PC-3 (cell line): Measurements from ENCODE around the gene SLC15A1. TPM values are rescaled to one million over a fixed set of nuclear protein-coding genes. Genes with fewer than 3 reads are reported as not detected.

Source experiments
- ATAC-seq: fragments of 200-7000 bp; cut with Tn5 transposase; 2 replicates; pipeline ENCODE4 v1.9.1; 2020; ENCODE audit warnings: mild to moderate bottlenecking, moderate library complexity
- BruUV-seq: library from RNA; stranded (reverse); fragments of 400-500 nt; replicated peaks from 2 replicates; lab custom pipeline; 2021; lab: Mats Ljungman, UMichigan
- CTCF ChIA-PET: fragments of 300-600 bp; sonication (Branson Sonifier 250); formaldehyde crosslinking; loops from one replicate; lab custom pipeline; 2022; ENCODE audit warnings: antibody characterized with exemption; lab: Charles Lee
- POLR2A ChIA-PET: fragments of 300-600 bp; sonication (Branson Sonifier 250); formaldehyde crosslinking; loops from one replicate; lab custom pipeline; 2022; ENCODE audit warnings: antibody characterized with exemption; ENCODE audit not compliant: unreplicated experiment; lab: Charles Lee
- DNase-seq: peaks from one replicate; pipeline ENCODE4 v3.0.0-alpha.2; 2015
- H2AFZ ChIP-seq: fragments of 300-600 bp; sonication (generic); 2 replicates; pipeline ENCODE4 v1.6.0; 2016; ENCODE audit warnings: antibody characterized with exemption, low read length
- H3F3A ChIP-seq: fragments of 300-600 bp; sonication (generic); one replicate; pipeline ENCODE4 v1.6.0; 2017; ENCODE audit warnings: antibody characterized with exemption, low read length, control low read depth, mild to moderate bottlenecking; ENCODE audit not compliant: unreplicated experiment
- H3K27ac ChIP-seq: fragments of 300-600 bp; sonication (generic); 2 replicates; pipeline ENCODE4 v1.5.1; 2016; ENCODE audit warnings: mild to moderate bottlenecking, low read length
- H3K27me3 ChIP-seq: fragments of 300-600 bp; sonication (generic); 2 replicates; pipeline ENCODE4 v1.6.1; 2016; ENCODE audit warnings: low read length, mixed read lengths
- H3K36me3 ChIP-seq: fragments of 300-600 bp; sonication (generic); 2 replicates; pipeline ENCODE4 v1.6.1; 2016; ENCODE audit warnings: low read depth, mixed run types, low read length, mixed read lengths
- H3K4me1 ChIP-seq: fragments of 300-600 bp; sonication (generic); 2 replicates; pipeline ENCODE4 v1.5.1; 2016; ENCODE audit warnings: low read length; ENCODE audit not compliant: insufficient read depth
- H3K4me2 ChIP-seq: fragments of 300-600 bp; sonication (generic); 2 replicates; pipeline ENCODE4 v1.6.0; 2016; ENCODE audit warnings: low read length
- H3K4me3 ChIP-seq: fragments of 300-600 bp; sonication (generic); 2 replicates; pipeline ENCODE4 v1.5.1; 2016; ENCODE audit warnings: mild to moderate bottlenecking, low read length, mixed read lengths
- H3K79me2 ChIP-seq: fragments of 300-600 bp; sonication (generic); 2 replicates; pipeline ENCODE4 v1.6.1; 2017; ENCODE audit warnings: low read length, mixed read lengths
- H3K9ac ChIP-seq: fragments of 300-600 bp; sonication (generic); 2 replicates; pipeline ENCODE4 v1.6.0; 2016; ENCODE audit warnings: mild to moderate bottlenecking, low read length
- H3K9me2 ChIP-seq: fragments of 300-600 bp; sonication (generic); replicated peaks from 2 replicates; pipeline ENCODE4 v1.6.1; 2016; ENCODE audit warnings: mixed run types, low read length, mixed read lengths
- H3K9me3 ChIP-seq: fragments of 300-600 bp; sonication (generic); 2 replicates; pipeline ENCODE4 v1.6.1; 2016; ENCODE audit warnings: low read length, mixed read lengths
- H4K20me1 ChIP-seq: fragments of 300-600 bp; sonication (generic); 2 replicates; pipeline ENCODE4 v1.6.1; 2016; ENCODE audit warnings: low read length, mixed read lengths
- EZH2 ChIP-seq: fragments of 300-600 bp; sonication (generic); IDR thresholded peaks from one replicate; pipeline ENCODE4 v1.6.1; 2017; ENCODE audit warnings: antibody characterized with exemption, mild to moderate bottlenecking, low read length; ENCODE audit not compliant: unreplicated experiment
- EZH2phosphoT487 ChIP-seq: fragments of 300-600 bp; sonication (generic); IDR thresholded peaks from 2 replicates; pipeline ENCODE4 v1.6.1; 2018; ENCODE audit warnings: mild to moderate bottlenecking, antibody characterized with exemption, low read length, borderline replicate concordance
- intact Hi-C: fragments of 100-400 bp; cut with micrococcal nuclease; formaldehyde crosslinking; loops from 2 replicates; pipeline ENCODE4 v1.9.0; 2023
- total RNA-seq: library from RNA; depleted of rRNA; stranded (reverse); fragments of >200 nt; gene quantifications from 2 replicates; pipeline ENCODE4 v1.2.3, GENCODE V29; 2014
- TF ChIP-seq, protein P1 (sequence below): fragments of 300-600 bp; sonication (generic); conservative IDR thresholded peaks from 2 replicates; pipeline ENCODE4 v1.5.1; 2017; ENCODE audit warnings: antibody characterized with exemption, low read depth, mild to moderate bottlenecking, low read length

Gene SLC15A1
- total RNA-seq, 1 experiment from 2014 or later = 1.7 TPM

GRCh38 chr13:98786023-98786422 is 33.6 kb upstream of the SLC15A1 start:
- Histone ChIP-seq H3K4me3 (no peak overlapping the region), H3K4me1 (no peaks in the 10 kb centered on the region), H3K79me2 (no peaks in the 10 kb centered on the region), H3K27ac (no peak overlapping the region), H3K9me3 (no peaks in the 10 kb centered on the region), H3K27me3 (no peaks in the 10 kb centered on the region), H4K20me1 (no peaks in the 10 kb centered on the region), H3K9me2 (no peaks in the 10 kb centered on the region), H3F3A (no peaks in the 10 kb centered on the region), H3K36me3 (no peaks in the 10 kb centered on the region), H2AFZ (no peak overlapping the region), H3K4me2 (no peak overlapping the region), H3K9ac (no peak overlapping the region)
- DNase-seq (no peak), ATAC-seq (no peak)
- BruUV-seq = no TSS peak
- intact Hi-C loops = no loop called here
- ChIA-PET CTCF (no interaction called here), POLR2A (no interaction called here)
- TF ChIP-seq, protein P1, sequence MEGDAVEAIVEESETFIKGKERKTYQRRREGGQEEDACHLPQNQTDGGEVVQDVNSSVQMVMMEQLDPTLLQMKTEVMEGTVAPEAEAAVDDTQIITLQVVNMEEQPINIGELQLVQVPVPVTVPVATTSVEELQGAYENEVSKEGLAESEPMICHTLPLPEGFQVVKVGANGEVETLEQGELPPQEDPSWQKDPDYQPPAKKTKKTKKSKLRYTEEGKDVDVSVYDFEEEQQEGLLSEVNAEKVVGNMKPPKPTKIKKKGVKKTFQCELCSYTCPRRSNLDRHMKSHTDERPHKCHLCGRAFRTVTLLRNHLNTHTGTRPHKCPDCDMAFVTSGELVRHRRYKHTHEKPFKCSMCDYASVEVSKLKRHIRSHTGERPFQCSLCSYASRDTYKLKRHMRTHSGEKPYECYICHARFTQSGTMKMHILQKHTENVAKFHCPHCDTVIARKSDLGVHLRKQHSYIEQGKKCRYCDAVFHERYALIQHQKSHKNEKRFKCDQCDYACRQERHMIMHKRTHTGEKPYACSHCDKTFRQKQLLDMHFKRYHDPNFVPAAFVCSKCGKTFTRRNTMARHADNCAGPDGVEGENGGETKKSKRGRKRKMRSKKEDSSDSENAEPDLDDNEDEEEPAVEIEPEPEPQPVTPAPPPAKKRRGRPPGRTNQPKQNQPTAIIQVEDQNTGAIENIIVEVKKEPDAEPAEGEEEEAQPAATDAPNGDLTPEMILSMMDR = no peak
- TF ChIP-seq EZH2 = no peak
- TF ChIP-seq EZH2phosphoT487 = no peak

DNA sequence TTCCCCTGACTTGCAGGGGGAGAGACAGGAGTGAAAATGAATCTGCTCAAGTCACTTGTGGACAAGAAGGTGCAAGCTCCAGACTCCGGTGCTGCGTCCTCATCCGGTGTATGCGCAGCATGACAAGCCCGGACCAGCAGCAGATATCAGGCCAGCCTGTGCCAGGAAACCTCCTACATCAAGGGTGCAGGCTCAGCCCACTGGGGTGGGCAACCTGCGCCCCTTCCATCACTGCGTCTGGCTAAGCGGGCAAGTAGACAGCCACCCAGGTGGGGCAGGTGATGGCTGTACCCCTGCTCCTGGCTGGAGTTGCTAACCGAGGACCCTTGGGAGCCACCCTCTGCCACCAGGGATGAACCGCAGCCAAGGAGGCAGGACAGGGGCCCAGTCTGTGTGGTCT is 32.9 kb upstream of the SLC15A1 start:
- ATAC-seq = no peak
- TF ChIP-seq EZH2 (no peak), EZH2phosphoT487 (no peak)
- CTCF ChIA-PET = no interaction called here

GRCh38 chr13:98784666-98785065 is 32.2 kb upstream of the SLC15A1 start:
- Histone ChIP-seq H3K79me2 (no peaks in the 10 kb centered on the region), H4K20me1 (no peaks in the 10 kb centered on the region), H3K27ac (no peak overlapping the region), H3K4me2 (no peak overlapping the region), H3K9ac (no peak overlapping the region), H3K36me3 (no peaks in the 10 kb centered on the region), H3K4me1 (no peaks in the 10 kb centered on the region), H2AFZ (no peak overlapping the region), H3K4me3 (no peak overlapping the region), H3K9me2 (no peaks in the 10 kb centered on the region), H3K9me3 (no peaks in the 10 kb centered on the region), H3K27me3 (no peaks in the 10 kb centered on the region), H3F3A (no peaks in the 10 kb centered on the region)
- CTCF ChIA-PET = no interaction called here
- intact Hi-C loops = no loop called here
- BruUV-seq = no TSS peak
- DNase-seq (no peak), ATAC-seq (no peak)
- TF ChIP-seq EZH2phosphoT487 (no peak), EZH2 (no peak)
- TF ChIP-seq, protein P1 = no peak
- POLR2A ChIA-PET = no interaction called here

More for the DNA sequence above, 32.9 kb upstream of the SLC15A1 start:
- Histone ChIP-seq H2AFZ (no peak overlapping the region), H3K4me2 (no peak overlapping the region), H4K20me1 (no peaks in the 10 kb centered on the region), H3K9ac (no peak overlapping the region), H3K27me3 (no peaks in the 10 kb centered on the region), H3K4me3 (no peak overlapping the region), H3K4me1 (no peaks in the 10 kb centered on the region), H3K9me3 (no peaks in the 10 kb centered on the region), H3K79me2 (no peaks in the 10 kb centered on the region), H3K36me3 (no peaks in the 10 kb centered on the region), H3F3A (no peaks in the 10 kb centered on the region), H3K9me2 (no peaks in the 10 kb centered on the region), H3K27ac (no peak overlapping the region)
- BruUV-seq = no TSS peak
- DNase-seq = no peak
- intact Hi-C loops = no loop called here
- POLR2A ChIA-PET = no interaction called here
